GM23248 (cell line): ENCODE results near the gene SLC25A24.

ENCODE experiments used
- EZH2 ChIP-seq: fragments of 200-600 bp; sonication (generic); IDR thresholded peaks from 2 replicates; pipeline ENCODE4 v1.6.1; 2018; ENCODE audit warnings: antibody characterized with exemption, mild to moderate bottlenecking; ENCODE audit not compliant: insufficient read depth, poor library complexity, severe bottlenecking
- EZH2phosphoT487 ChIP-seq: fragments of 200-600 bp; sonication (generic); IDR thresholded peaks from 2 replicates; pipeline ENCODE4 v1.6.1; 2018; ENCODE audit warnings: antibody characterized with exemption, moderate library complexity, mild to moderate bottlenecking, low read depth; ENCODE audit not compliant: insufficient read depth

DNA sequence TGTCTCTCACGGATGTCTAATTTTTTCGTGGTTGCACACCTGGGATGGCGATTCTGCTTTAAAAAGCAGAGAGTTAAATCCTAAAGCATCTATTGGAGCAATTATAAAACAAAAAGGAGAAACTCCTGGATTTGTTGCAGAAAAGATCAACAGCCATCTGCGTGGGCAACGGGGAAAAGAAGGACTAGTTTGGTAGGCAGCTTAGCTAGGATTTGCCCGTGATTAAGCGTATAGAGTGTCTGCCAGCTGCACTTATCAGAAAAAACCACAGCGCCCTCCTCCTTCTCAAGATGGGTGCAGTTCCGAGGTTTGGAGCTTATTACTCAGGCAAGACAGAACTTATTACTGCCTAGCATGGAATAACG, 526 bp upstream of the SLC25A24 start:
- TF ChIP-seq EZH2phosphoT487 = no peak
- no peak for TF ChIP-seq EZH2
